GM21576 (cell line): ENCODE results near the gene ACY1.

Source experiments
- ATAC-seq: cut with Tn5 transposase; IDR thresholded peaks from one replicate; pipeline ENCODE4 v1.9.1; 2021; ENCODE audit warnings: mild to moderate bottlenecking, moderate library complexity; ENCODE audit not compliant: unreplicated experiment

ACY1 gene

DNA sequence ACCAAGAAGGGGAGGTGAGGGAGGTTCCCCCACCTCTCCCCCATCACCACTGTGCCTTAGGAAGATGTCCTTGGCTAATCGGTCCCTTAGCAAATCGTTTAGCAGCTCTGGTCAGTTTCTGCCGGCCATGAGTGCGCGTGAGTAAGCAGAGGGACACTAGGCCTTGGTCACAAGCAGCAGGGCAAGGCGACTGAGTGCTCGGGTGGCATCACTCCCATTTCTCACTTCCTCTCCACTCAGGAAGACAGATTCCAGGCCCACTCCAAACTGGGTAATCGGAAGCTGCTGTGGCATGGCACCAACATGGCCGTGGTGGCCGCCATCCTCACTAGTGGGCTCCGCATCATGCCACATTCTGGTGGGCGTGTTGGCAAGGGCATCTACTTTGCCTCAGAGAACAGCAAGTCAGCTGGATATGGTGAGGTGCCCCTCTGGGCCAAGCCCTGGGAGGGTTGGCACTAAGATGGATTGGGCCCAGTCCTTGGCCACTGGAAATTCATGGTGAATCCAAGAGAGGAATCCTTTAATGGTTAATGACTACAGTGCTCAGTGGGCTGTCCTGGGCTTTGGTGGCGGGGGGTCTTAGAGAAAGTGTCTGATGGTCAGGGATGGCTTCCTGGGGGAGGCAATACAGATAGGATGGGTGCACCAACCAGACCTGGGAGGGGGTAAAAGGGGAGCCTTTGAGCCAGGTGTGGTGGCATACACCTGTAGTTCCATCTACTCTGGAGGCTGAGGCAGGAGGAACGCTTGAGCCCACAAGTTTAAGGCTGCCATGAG is 37.2 kb upstream of the ACY1 start:
- no peak for ATAC-seq

DNA sequence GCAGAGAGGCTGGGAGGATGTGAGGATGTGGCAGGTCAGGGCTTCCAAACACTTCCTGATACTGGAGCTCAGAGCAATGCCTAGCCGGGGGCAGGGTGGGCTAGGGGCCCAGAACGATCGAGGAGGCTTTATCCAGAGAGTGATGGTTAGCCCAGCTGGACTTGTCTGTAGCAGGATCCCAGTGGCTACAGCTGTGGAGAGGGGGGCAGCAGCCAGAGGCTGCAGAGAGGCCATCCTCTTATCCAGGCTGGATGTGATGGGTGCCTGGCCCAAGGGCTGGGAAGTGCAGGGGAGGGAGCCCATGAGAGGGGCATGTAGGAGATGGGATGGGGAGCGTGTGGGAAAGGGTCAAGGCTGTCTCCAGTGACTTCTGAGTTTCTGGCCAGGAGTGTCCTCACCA is 36.5 kb upstream of the ACY1 start:
- ATAC-seq = no peak

DNA sequence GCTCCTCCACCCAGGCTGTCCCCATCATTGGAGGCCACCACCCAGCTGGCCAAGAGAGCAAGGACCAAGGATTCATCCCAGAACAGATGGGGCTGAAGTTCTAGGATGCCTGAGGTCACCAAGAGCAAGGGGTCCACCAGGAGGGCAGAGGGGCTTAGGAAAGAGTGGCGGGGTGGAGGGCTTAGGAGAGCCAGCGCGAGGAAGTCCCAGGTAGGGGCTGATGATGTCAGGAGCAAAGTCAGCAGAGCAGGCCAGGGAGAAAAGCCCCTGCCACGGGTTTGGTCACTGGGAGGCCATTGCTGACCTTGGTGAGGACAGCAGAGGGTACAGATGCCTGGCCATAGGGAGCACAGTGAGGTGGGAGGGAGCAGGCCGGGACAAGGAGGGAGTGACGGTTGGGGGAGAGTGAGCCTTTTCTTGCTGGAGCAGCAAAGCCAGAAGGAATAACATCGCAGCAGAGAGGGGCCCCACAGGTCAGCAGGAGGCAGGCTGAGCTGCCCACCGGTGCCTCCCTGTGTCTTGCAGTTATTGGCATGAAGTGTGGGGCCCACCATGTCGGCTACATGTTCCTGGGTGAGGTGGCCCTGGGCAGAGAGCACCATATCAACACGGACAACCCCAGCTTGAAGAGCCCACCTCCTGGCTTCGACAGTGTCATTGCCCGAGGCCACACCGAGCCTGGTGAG is 36.0 kb upstream of the ACY1 start:
- ATAC-seq = no peak

DNA sequence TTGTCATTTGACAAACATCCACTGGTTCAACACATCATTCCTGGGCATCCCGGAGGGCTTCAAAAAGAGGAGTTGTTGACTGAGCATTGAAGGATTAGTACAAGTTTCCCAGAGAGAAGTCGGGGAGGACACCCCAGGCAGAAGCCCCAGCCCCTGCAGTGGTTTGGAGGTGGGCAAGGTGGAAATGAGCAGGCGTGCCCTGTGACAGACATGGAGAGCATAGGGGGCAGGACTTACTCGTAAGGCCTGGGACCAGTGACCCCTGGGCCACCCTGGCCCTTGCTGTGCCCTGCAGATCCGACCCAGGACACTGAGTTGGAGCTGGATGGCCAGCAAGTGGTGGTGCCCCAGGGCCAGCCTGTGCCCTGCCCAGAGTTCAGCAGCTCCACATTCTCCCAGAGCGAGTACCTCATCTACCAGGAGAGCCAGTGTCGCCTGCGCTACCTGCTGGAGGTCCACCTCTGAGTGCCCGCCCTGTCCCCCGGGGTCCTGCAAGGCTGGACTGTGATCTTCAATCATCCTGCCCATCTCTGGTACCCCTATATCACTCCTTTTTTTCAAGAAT is 35.2 kb upstream of the ACY1 start:
- ATAC-seq = no peak

DNA sequence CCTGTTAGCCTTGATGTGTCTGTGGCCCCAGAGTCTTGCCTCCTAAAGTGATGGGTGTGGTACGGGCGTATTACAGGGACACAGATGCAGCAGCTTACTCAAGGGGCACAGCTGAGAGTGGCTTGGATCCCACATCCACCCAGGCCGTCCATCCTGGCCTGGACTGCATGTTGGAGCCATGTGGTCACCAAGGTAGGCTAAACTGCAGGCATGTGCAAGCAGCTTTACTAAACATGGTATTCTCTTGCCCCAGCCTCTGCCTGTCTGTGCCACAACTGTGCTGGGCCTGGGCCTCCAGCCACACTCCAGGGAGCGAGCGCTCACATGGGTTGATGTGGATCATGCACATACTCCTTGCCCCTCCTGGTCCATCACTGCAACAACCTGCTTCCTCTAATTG is 34.2 kb upstream of the ACY1 start:
- no peak for ATAC-seq

DNA sequence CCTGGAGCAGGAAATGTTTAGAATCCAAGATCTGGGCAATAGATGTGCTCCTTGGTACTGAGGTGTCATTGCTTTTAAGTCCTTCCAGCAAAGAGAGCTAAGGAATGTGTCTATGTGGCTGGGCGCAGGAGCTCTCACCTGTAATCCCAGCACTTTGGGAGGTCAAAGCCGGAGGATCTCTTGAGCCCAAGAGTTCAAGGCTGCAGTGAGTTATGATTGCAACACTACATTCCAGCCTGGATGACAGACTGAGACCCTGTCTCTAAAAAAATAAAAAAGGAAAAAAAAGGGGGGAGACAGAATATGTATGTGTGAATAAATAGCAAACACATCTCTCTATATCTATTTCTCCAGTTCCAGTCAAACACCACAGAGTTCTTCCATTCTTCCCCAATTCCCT is 32.4 kb upstream of the ACY1 start:
- no peak for ATAC-seq

DNA sequence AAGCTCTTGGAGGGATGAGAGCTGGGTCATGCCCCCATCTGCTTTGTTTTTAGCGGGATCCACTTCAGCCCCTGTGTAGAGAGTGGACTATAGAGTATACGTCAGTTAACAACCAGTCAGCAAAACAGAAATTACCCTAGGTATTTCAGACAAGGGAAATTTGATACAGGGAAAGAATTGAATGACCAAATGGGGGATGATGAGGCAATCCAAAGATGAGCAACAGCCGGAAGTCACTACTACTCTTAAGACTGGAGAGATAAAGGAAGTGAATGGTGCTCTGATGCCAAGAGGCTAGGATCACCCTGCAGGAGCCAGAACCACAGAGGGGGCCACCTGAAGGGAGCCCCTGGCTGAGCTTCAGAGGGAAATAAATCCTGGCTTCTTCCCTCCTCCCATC is 29.9 kb upstream of the ACY1 start:
- ATAC-seq = no peak

DNA sequence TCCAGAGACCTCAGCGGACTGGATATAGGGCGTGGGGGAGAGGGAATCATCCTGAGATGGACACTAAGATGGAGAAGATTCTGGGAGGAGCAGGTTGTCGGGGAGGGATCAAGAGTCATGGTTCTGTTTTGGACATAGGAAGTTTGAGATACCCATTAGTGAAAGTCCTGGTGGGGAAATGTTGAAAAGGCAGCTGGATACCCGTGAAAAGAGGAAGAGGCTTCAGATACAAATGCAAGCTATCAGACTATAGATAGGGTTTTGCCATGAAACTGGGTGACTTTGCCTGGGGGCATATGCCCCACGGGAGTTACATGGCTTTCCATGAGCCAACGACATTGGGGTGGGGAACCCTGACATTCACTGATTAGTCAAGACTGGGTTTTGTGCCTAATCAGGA is 29.2 kb upstream of the ACY1 start:
- ATAC-seq = no peak

DNA sequence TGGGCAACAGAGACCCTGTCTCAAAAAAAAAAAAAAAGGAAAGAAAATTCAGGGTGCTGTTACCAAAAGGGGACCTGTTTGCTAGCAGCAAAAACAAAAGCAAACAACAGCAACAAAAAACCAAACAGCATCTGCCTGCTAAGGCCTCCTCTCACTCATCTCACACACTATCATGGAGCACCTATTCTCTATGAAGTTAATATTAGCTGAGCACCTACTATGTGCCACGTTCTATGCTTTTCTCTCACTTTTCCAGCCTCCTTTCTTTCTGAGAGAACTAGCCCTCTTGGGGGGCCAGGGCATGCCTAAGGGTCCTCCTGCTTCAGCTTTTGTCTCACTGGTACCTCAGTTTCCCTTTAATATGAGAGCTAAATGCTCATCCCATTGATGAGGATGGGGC is 28.6 kb upstream of the ACY1 start:
- ATAC-seq = no peak

DNA sequence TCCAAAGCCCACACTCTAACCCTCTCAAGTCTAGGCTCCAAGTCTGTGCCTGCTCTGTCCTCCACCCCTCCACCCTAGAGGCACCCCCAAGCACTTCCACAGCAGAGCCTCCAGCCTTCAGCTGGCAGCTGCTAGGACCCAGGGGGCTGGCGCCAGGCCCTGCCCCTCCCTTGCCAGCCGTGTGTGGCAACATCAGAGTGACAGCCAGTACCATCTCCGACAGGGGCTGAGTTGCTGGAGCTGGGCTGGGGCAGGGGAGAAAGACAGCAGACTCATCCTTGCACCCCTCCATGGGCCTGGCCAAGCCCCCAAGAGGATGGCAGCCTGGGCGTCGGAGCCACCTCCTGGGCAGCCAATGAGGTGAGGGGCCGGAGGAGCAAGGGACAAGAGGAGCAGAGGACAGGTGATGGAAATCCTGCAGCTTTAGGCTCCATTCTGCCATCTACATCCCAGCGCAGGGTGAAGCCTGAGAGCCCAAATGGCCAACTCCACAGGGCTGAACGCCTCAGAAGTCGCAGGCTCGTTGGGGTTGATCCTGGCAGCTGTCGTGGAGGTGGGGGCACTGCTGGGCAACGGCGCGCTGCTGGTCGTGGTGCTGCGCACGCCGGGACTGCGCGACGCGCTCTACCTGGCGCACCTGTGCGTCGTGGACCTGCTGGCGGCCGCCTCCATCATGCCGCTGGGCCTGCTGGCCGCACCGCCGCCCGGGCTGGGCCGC is 28.0 kb upstream of the ACY1 start, which contains the start of gene GPR62:
TSS of gene GPR62 (plus strand) at position 207 of the 718 bp plus-strand sequence. CDS start at position 479, 272 bp downstream.
- ATAC-seq = no peak

DNA sequence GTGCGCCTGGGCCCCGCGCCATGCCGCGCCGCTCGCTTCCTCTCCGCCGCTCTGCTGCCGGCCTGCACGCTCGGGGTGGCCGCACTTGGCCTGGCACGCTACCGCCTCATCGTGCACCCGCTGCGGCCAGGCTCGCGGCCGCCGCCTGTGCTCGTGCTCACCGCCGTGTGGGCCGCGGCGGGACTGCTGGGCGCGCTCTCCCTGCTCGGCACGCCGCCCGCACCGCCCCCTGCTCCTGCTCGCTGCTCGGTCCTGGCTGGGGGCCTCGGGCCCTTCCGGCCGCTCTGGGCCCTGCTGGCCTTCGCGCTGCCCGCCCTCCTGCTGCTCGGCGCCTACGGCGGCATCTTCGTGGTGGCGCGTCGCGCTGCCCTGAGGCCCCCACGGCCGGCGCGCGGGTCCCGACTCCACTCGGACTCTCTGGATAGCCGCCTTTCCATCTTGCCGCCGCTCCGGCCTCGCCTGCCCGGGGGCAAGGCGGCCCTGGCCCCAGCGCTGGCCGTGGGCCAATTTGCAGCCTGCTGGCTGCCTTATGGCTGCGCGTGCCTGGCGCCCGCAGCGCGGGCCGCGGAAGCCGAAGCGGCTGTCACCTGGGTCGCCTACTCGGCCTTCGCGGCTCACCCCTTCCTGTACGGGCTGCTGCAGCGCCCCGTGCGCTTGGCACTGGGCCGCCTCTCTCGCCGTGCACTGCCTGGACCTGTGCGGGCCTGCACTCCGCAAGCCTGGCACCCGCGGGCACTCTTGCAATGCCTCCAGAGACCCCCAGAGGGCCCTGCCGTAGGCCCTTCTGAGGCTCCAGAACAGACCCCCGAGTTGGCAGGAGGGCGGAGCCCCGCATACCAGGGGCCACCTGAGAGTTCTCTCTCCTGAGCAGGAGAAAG is 27.2 kb upstream of the ACY1 start:
- ATAC-seq = no peak

DNA sequence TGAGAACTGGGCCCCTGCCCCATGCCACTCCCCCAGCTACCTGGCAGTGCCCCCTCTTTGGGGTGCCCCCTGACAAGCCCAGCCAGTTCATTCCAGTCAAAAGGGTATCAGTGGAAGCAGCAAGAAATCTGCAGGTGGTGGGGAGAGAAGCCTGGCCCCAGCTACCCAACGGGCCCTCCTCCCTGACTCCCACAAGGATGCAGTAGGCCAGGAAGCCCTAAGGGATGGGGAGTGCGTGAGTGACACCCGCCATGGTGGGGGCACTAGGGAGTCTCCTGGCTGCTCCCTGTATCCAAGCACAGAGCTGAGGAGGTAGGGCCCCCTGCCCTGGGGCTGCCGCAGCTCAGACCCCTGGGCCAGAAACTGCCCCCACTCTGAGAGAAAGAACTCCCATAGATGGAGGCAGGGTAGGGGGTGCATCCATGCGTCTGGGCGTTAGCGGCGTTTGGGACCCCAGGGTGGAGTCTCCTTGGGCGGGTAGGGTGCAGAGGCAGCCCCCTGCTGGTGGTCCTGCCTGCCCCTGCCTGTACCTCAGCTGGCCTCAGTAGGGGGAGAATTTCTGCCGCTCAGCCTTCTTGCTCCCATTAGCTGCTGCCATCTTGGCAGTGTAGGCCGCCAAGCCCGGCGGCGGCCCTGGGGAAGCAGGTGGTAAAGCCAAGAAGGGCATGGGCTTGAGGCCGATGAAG is 25.7 kb upstream of the ACY1 start:
- ATAC-seq = no peak

DNA sequence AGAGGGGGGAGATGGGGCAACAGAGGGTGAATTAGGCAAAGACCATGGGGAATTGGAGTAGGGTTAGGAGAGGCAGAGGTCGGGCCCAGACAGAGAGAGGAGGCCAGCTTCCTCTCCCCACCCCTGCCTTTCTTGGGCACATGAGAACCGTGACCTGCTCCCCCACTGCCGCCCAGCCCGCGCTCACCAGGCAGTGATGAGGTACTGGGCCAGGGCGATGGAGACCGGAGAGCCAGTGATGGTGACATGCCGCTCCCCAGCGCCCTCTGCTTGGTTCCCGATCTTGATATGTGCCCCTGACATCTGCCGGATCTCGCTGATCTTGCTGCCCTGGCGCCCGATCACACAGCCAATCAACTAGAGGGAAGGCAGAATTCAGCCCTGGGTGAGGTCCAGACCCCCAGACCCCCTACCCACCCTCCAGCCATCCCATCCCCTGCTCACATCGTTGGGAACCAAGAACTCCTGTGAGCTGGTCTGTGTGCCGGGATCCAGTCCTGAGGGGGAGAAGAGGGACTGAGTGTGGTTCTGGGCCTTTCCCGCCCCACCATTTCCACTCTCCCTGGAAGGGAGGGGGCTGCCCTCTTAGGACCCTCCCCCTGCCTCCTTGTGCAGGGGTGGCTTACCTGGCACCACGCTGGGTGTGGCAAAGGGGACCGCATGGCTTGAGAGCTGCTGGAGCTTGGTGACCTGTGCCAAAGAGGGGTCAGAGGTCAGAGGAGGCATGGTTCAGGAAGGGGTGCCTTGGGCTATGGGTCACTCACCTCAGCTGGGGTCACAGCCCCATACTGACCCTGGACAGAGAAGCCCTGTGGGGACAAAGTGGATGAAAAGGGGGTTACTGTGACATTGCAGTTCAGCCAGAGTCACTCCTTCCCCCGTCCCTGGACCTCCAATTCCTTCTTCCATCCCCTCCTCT is 24.5 kb upstream of the ACY1 start:
- no peak for ATAC-seq

DNA sequence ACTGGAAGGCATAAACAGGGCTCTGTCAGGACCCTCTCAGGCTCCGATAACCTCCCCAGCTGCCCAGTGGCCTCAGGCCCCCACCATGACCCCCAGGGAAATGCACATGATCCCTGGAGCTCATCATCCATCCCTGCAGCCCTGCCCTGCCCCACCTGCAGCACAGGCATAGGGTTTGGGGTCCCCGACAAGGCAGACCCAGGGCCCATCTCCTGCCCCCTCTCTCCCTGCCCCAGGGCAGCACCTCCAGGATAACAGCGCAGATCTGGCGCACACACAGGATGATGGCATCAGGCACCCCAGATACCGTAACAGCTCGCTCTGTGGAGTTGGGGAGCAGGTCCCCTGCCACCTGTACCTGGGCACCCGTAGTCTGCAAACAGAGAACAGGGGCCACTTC is 23.7 kb upstream of the ACY1 start:
- no peak for ATAC-seq

DNA sequence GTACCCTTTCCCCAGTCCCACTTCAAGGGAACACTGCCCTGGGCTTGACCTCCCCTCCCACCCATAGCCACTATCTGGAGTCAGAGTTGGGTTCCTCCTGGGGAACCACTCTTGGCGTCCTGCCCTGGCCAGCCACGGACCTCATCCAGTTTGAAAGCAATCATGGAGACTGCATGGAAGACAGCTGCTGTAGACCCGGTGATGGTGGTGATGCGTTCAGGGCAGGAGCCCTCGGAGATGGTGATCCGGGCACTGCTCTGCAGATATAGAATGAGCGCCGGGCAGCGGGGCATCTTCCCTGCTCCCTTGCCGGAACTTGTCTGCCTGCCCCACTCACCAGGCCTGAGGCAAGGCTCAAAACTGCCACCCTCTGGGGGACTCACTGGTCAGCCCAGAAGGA is 22.9 kb upstream of the ACY1 start:
- no peak for ATAC-seq

DNA sequence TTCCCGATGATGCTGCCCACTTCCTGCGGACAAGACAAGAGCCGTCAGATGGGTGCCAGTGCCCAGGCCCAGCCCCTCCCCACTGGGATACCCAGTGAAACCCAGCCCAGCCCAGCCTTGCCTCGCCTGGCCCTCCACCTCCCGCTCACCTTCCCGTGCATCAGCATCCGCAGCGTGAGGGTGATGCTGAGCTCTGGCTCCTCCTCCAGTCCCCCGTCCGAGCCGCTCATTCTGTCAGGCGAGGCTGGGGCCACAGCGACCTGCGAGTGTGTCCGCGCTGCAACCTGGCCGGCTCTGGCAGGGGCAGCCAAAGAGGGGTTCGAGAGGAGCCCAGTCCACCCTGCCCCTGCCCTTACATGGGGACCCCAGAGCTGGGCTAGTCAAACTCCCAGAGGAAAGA is 22.3 kb upstream of the ACY1 start:
- ATAC-seq = no peak

DNA sequence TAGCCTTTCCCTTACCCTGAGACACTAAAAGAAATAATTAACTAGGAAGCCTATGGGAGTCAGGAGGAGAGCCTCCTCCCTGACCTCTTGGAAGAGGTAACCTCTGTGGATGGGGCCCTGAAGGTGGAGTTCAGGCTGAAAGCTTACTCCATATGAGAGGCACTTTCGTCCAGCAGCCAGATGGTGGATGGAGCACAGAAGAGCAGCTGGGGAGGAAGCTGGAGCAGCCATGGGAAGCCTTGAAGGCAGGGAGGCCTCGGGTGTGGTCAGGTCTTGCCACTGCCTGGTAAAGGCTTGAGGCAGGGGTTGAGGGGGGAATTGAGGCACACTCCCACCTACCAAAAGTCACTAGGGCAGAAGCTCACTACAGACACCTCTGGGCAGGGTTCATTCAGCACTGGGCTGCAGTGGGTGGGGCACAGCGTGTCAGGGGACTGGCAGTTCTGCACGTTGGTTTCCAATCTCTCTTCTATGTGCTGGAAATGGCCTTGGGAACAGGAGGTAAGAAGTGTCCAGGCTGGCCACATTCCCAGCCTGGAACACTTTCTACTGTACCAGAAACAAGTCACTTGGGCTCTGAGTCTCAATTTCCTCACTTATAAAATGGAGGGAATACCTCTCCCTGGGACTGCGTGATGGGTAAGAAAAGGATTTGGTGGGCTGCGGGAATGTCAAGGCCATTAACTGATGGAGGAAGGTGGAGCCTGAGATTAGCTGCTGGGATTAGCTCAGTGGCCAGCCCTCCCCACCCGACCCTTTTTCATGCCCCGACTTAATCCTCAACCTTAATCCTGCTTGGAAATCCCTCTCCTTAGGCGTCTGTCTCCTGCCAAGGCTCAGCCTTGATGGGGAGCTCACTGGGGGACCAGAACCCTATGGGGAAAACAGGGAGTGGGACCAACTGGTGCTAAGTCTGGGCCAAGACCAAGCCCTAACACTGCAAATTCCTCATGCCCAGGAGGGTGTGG is 21.4 kb upstream of the ACY1 start:
- ATAC-seq = no peak
